Endothelial cell of umbilical vein (primary cell): Measurements from ENCODE around the gene SIPA1L3.
"Not testable (repeated sequence)": the region's sequence is repeated elsewhere in the genome, so short reads cannot be mapped to it uniquely, and the experiment has no call there.

Source experiments
- CTCF ChIP-seq, 2 donors: IDR thresholded peaks; 1 replicate in 1 of 2; 2 replicates in 1 of 2; pipeline ENCODE4 v1.5.1; 2011; ENCODE audit warnings: low read length in 2 of 2, mild to moderate bottlenecking in 2 of 2, moderate library complexity in 2 of 2, control low read depth in 1 of 2, inconsistent platforms in 1 of 2, low read depth in 1 of 2; ENCODE audit not compliant: insufficient read depth in 1 of 2; ENCODE audit errors: extremely low read depth in 1 of 2
- POLR2AphosphoS5 ChIP-seq: IDR thresholded peaks from 2 replicates; pipeline ENCODE4 v1.6.1; 2012; ENCODE audit warnings: low read depth, mild to moderate bottlenecking, control low read depth, low read length, moderate library complexity; ENCODE audit not compliant: insufficient read depth

- not testable (repeated sequence) for TF ChIP-seq POLR2AphosphoS5; CTCF (IDR thresholded peaks at IDR 0.05; ENCODE audit: extremely low read depth in 1 of 2, insufficient read depth in 1 of 2, low read depth in 1 of 2, low read length in 2 of 2)
Measured at GRCh38 chr19:38065775-38066174, 158.8 kb downstream of the SIPA1L3 start.
